ENCODE data around the gene MCUB.
"Not testable (repeated sequence)": the region's sequence is repeated elsewhere in the genome, so short reads cannot be mapped to it uniquely, and the experiment has no call there.

Gene MCUB

DNA sequence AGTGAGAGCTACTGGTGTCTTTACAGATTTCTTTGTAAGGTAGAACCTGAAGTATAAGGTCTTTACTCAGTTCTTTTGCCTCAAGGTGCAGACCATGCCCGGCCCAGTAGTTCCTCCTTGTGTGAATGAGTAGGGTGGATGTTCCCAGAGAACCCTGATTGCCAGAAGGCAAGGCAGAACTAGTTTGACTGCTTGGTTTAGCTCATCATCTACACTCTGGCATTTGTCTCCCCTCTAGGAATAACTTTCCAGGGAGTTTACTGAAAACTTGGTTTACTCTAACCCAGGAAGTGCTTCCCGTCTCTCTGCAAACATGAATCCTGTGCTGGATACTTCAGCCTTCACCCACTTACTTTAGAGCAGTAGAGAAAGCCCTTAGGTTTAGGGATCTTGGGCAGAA is 29.1 kb downstream of the MCUB start:
- FAIRE-seq: no peak
- DNase-seq (ENCODE audit: insufficient read length): no peak
- TF ChIP-seq TAF1 (IDR thresholded peaks at IDR 0.05; ENCODE audit: borderline replicate concordance, low read depth, low read length): no peak
- TF ChIP-seq POLR2AphosphoS5 (IDR thresholded peaks at IDR 0.05; ENCODE audit: low read depth, low read length): no peak
- no peak for TF ChIP-seq POLR2A (IDR thresholded peaks at IDR 0.05; ENCODE audit: low read depth, low read length)

DNA sequence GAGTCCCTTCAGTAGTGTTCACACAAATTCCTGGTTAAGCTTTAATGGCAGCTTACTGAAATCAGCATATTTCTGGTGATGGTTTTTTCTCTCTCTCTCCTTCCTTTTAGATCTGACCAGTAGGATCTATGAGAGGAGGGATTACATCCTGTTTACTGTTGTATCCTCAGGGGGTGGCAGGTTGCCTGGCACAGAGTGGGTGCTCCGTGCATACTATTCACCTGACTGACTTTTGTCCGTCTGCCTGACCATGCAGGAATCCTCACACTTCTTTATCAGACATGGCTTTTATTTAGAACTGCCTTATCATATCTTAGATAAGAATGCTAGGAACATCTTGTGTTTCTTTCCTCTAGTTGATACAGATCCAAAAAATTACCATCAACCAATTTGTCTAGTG is 29.6 kb downstream of the MCUB start:
- FAIRE-seq (no peak), DNase-seq (ENCODE audit: insufficient read length) (no peak)
- TF ChIP-seq POLR2A (IDR thresholded peaks at IDR 0.05; ENCODE audit: low read depth, low read length): no peak
- TF ChIP-seq TAF1 (IDR thresholded peaks at IDR 0.05; ENCODE audit: borderline replicate concordance, low read depth, low read length): no peak
- TF ChIP-seq POLR2AphosphoS5 (IDR thresholded peaks at IDR 0.05; ENCODE audit: low read depth, low read length): no peak

DNA sequence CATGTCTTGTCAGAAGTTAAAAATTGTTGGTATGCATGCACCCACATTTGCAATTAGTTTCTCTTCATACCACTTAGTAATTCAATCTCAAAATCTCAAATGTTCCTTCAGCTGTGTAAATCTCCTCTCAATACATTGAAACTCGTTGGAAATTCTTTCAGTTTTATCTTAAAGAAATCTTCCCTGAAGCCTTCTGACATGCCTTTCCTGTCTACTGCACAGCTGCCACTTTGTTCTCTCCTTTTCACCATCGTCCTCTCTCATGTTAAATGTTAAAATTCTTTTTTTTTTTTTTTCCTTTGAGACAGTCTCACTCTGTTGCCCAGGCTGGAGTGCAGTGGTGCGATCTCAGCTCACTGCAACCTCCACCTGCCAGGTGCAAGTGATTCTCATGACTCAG is 30.9 kb downstream of the MCUB start:
- FAIRE-seq (no peak), DNase-seq (ENCODE audit: insufficient read length) (no peak)
- TF ChIP-seq POLR2A (IDR thresholded peaks at IDR 0.05; ENCODE audit: low read depth, low read length) (no peak), POLR2AphosphoS5 (IDR thresholded peaks at IDR 0.05; ENCODE audit: low read depth, low read length) (no peak), TAF1 (IDR thresholded peaks at IDR 0.05; ENCODE audit: borderline replicate concordance, low read depth, low read length) (no peak)

DNA sequence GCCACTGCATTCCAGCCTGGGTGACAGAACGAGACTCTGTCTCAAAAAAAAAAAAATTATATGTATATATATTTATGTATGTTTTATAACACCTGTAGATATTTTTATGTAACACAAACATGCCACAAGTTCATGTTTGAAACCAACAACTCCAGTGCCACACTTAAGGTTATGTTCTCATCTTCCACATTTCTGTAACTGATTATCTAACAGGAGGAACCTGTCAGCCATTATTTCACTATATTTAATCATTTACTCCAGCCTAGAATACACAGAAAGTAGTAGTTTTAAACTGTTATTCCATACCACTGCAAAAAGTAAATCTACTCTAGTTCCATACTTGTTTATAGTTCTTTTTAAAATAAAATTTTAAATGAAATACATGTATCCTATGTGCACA is 32.3 kb downstream of the MCUB start:
- FAIRE-seq: no peak
- DNase-seq (ENCODE audit: insufficient read length): no peak
- no peak for TF ChIP-seq TAF1 (IDR thresholded peaks at IDR 0.05; ENCODE audit: borderline replicate concordance, low read depth, low read length)
- TF ChIP-seq POLR2A (IDR thresholded peaks at IDR 0.05; ENCODE audit: low read depth, low read length): no peak
- TF ChIP-seq POLR2AphosphoS5 (IDR thresholded peaks at IDR 0.05; ENCODE audit: low read depth, low read length): no peak

DNA sequence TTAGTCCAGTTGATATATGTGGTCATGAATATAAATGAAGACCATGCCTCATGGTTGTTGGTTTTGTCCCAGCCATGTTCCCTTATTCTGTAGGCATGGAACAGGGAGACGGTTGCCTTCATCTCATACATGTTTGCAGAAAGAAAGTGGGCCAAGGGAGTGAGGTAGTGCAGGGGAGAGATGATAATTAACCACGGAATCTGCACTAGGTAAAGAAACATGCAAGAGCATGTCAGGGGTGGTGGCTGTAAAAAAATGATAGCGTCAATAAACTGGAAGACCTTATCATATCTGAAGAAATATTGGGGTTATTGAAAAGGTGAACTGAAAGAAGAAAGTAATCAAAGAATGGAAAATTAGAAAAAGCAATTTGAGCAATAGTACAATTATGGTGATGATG is 35.1 kb downstream of the MCUB start:
- FAIRE-seq; DNase-seq (ENCODE audit: insufficient read length): not testable (repeated sequence)

DNA sequence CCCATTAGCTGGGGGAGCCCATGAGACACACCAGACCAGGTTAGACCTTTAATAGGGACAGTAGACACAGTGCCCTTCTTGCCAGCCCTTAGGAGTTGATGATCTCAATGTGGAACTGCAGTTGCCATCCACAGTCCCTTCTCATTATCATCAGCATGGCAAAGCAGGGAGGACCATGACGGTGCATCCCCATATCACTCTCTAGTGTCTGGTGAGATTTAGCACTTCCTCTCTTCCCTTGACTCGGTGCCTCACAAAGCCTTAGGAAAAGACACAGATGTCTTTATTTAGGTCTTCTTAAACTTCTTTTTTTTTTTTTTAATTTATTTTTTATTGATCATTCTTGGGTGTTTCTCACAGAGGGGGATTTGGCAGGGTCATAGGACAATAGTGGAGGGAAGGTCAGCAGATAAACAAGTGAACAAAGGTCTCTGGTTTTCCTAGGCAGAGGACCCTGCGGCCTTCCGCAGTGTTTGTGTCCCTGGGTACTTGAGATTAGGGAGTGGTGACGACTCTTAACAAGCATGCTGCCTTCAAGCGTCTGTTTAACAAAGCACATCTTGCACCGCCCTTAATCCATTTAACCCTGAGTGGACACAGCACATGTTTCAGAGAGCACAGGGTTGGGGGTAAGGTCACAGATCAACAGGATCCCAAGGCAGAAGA is 36.5 kb downstream of the MCUB start:
- not testable (repeated sequence) for FAIRE-seq; DNase-seq (ENCODE audit: insufficient read length)

DNA sequence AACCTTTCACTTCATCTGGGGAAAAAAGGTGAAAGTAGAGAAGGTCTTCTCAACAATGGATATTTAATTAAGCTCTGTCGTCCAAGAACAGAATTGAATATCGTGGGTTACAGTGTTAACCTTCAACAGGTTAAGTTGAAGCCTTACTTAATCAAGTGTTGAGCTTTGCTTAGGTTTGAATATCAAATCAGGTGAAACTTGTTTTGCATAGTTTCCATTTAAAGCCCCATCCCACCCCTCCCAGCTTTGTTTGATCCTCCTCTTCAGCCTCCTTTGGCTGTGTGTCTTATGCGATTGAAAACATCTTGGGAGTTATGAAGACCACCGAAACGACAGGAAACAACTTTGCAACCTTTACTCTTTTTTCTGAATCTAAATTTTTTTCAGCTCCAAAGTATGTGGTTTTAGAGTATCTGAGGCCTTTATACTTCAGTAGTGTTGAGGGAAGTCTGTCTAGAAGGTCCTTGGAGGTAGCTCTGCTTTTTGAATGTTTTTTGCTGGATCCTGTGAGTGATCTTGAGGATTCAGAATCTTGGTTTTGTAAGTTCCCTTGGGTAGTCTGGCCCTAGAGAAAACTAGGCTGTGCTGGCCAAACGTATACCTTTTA is 39.1 kb downstream of the MCUB start:
- FAIRE-seq: no peak
- TF ChIP-seq POLR2AphosphoS5 (IDR thresholded peaks at IDR 0.05; ENCODE audit: low read depth, low read length): no peak

DNA sequence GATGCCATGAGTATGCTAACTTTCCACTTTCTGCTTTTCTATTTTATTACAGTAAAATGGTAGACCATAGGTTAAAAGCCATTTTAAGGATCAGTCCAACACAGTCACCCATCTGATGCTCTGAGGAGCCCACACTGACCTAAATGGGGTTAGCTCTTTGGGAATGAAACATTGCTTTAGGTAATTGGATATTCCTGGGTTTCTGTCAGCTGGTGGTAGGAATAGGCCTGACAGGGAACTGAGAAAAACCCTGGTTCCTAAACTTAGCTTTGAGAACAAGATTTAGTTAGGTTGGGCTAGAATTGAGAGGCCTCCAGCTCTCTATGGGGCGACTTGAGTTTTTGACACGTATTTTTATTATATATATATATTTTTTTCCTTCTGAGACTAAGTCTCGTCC is 40.4 kb downstream of the MCUB start:
- FAIRE-seq (no peak), DNase-seq (ENCODE audit: insufficient read length) (no peak)
- TF ChIP-seq TAF1 (IDR thresholded peaks at IDR 0.05; ENCODE audit: borderline replicate concordance, low read depth, low read length) (no peak), POLR2AphosphoS5 (IDR thresholded peaks at IDR 0.05; ENCODE audit: low read depth, low read length) (no peak), POLR2A (IDR thresholded peaks at IDR 0.05; ENCODE audit: low read depth, low read length) (no peak)

More for the DNA sequence above, 39.1 kb downstream of the MCUB start:
- DNase-seq (ENCODE audit: insufficient read length): no peak

DNA sequence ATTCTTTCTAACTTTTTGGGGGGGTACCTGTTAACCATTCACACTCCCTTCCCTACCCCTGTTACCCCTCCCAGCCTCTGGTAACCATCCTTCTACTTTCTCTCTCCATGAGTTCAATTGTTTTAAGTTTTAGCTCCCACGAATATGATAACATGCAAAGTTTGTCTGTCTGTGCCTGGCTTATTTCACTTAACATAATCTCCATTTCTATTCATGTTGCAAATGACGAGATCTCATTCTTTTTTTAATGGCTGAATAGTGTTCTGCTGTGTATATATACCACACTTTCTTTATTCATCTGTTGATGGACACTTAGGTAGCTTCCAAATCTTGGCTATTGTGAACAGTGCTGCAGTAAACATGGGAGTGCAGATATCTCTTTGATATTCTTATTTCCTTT is 41.3 kb downstream of the MCUB start:
- FAIRE-seq: peak; percentile 5
- no peak for DNase-seq (ENCODE audit: insufficient read length)
- TF ChIP-seq TAF1 (IDR thresholded peaks at IDR 0.05; ENCODE audit: borderline replicate concordance, low read depth, low read length): no peak
- no peak for TF ChIP-seq POLR2A (IDR thresholded peaks at IDR 0.05; ENCODE audit: low read depth, low read length)
- TF ChIP-seq POLR2AphosphoS5 (IDR thresholded peaks at IDR 0.05; ENCODE audit: low read depth, low read length): no peak

DNA sequence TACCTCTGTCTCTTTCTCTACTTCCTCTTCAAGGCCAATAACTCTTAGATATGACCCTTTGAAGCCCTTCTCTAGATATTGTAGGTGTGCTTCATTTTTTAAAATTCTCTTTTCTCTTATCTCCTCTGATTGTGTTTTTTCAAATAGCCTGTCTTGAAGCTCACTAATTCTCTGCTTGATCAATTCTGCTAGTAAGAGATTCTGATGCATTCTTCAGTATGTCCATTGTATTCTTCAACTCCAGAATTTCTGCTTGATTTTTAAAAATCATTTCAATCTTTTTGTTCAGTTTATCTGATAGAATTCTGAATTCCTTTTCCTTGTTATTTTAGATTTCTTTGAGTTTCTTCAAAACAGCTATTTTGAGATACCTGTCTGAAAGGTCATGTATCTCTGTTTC is 47.9 kb downstream of the MCUB start:
- FAIRE-seq (no peak), DNase-seq (ENCODE audit: insufficient read length) (no peak)
- TF ChIP-seq TAF1 (IDR thresholded peaks at IDR 0.05; ENCODE audit: borderline replicate concordance, low read depth, low read length) (no peak), POLR2A (IDR thresholded peaks at IDR 0.05; ENCODE audit: low read depth, low read length) (no peak), POLR2AphosphoS5 (IDR thresholded peaks at IDR 0.05; ENCODE audit: low read depth, low read length) (no peak)

DNA sequence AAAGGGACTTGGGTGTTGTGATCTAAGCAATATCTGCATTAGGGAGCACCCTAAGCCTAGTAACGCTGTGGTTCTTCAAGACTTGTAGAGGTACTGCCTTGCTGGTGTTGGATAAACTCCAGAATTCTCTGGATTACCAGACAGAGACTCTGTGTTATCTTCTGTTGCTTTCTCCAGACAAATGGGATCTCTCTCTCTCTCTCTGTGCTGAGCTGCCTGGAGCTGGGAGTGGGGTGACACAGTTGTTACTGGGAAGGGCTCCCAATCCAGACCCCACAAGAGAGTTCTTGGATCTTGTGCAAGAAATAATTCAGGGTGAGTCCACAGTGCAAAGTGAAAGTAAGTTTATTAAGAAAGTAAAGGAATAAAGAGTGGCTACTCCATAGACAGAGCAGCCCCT is 48.8 kb downstream of the MCUB start:
- FAIRE-seq: no peak
- TF ChIP-seq POLR2AphosphoS5 (IDR thresholded peaks at IDR 0.05; ENCODE audit: low read depth, low read length) (no peak), POLR2A (IDR thresholded peaks at IDR 0.05; ENCODE audit: low read depth, low read length) (no peak), TAF1 (IDR thresholded peaks at IDR 0.05; ENCODE audit: borderline replicate concordance, low read depth, low read length) (no peak)
- DNase-seq (ENCODE audit: insufficient read length): no peak

DNA sequence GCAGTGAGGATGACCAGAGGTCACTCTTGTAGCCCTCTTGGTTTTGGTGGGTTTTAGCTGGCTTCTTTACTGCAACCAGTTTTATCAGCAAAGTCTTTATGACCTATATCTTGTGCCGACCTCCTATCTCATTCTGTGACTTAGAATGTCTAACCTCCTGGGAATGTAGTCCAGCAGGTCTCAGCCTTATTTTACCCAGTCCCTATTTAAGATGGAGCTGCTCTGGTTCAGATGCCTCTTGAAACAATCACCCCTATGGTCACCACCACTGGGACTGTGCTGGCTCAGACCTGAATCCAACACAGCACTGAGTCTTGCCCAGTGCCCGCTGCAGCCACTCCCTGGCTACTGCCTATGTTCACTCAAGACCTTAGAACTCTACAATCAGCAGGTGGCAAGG is 49.4 kb downstream of the MCUB start:
- FAIRE-seq (no peak), DNase-seq (ENCODE audit: insufficient read length) (no peak)
- TF ChIP-seq TAF1 (IDR thresholded peaks at IDR 0.05; ENCODE audit: borderline replicate concordance, low read depth, low read length): no peak
- TF ChIP-seq POLR2A (IDR thresholded peaks at IDR 0.05; ENCODE audit: low read depth, low read length): no peak
- no peak for TF ChIP-seq POLR2AphosphoS5 (IDR thresholded peaks at IDR 0.05; ENCODE audit: low read depth, low read length)

DNA sequence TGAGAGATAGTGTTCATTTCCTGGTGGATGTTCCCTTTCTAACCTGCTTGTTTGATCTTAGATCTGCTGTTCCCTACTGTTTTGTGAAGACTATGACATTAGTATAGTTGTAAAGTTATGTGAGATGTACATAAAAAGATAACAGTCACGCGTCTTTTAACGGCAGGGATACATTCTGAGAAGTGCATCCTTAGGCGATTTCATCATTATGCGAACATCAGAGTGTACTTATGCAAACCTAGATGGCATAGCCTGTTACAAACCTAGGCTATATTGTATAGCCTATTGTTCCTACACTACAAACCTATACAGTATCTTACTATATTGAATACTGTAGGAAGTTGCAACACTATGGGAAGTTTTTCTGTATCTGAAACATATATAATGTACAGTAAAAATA is 50.4 kb downstream of the MCUB start:
- TF ChIP-seq TAF1 (IDR thresholded peaks at IDR 0.05; ENCODE audit: borderline replicate concordance, low read depth, low read length): no peak
- no peak for TF ChIP-seq POLR2A (IDR thresholded peaks at IDR 0.05; ENCODE audit: low read depth, low read length)
- no peak for TF ChIP-seq POLR2AphosphoS5 (IDR thresholded peaks at IDR 0.05; ENCODE audit: low read depth, low read length)
- DNase-seq (ENCODE audit: insufficient read length): no peak
- FAIRE-seq: no peak
